HG03571 (cell line): ENCODE results near the gene FRMD8.

Source experiments
- ATAC-seq: cut with Tn5 transposase; IDR thresholded peaks from one replicate; pipeline ENCODE4 v1.9.1; 2021; ENCODE audit not compliant: unreplicated experiment

The FRMD8 gene

GRCh38 chr11:65373839-65374580 lies 12.4 kb upstream of the FRMD8 start:
- ATAC-seq = no peak

GRCh38 chr11:65375012-65375411 lies 11.4 kb upstream of the FRMD8 start:
- no peak for ATAC-seq

GRCh38 chr11:65376138-65376713 lies 10.2 kb upstream of the FRMD8 start:
- no peak for ATAC-seq

DNA sequence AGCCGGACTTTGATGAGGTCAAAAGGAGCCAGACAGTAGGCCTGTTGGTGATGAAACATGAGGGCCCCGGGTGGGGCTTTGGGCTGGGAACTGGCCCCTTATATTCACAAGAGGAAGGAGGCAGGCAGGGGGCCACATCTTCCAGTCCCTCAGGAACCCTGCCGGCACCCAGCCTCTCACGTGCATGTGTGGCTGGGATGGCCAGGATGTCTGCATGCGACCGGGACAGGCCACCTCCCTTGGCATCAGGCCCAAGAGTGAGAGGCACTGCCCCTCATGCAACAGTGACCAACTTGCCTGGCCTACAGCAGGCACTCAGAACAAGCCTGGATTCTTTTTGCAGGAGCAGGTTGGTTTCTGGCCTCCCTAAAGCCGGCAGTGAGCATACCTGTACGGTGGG lies 9.4 kb upstream of the FRMD8 start:
- ATAC-seq = no peak

- no peak for ATAC-seq
Measured at GRCh38 chr11:65377777-65378176, 8.7 kb upstream of the FRMD8 start.

GRCh38 chr11:65378208-65378927 lies 8.1 kb upstream of the FRMD8 start:
- no peak for ATAC-seq

GRCh38 chr11:65378928-65379638 lies 7.4 kb upstream of the FRMD8 start:
- no peak for ATAC-seq

DNA sequence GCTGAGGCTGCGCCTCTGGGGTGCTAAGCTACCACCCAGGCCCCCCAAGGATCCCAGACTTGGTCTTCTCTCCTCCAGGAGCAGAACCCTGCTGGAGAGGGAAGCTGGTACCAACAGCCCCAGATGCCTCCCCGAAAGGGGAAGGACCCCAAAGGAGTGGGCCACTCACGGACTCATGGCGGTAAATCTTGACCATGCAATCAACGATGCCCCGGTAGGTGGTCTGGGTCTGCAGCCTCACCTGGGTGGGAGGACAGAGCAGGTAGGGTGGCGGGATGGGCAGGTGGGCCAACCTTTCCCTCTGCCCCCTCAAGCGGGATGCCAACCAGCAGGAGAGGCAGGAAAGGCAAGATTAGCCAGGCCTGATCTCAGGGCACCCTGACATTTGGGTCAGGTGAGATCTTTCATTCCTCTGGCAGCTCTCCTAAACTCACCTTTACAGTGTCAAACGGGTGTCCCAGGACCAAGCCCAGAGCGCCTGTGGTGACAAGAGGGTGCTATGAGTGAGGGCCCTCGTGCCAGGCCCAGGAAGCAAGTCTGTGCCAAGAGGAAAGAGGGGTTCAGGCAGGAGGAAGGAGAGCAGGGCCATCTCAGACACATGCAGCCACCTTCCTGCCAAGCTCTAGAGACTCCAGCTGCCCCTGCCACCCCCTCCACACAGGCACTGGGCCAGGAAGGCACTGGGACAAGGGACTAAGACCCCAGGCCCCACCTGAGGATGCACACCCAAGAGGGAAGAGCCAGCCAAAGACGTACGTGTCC lies 6.6 kb upstream of the FRMD8 start:
- ATAC-seq = no peak

GRCh38 chr11:65380460-65381119 lies 5.8 kb upstream of the FRMD8 start:
- ATAC-seq = no peak

DNA sequence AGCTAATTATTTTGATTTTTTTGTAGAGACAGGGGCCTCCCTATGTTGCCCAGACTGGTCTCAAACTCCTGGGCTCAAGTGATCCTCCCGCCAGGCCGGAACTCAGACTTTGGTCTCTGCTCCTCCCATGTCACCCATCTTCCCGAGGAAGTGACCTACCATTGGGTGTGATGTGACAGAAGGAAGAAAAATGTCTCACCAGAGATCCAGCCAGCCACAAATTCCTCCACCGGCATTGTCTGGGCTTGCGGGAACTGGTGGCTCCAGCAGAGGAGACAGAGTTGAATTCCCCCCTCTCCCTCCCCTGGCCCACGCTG lies 4.8 kb upstream of the FRMD8 start:
- ATAC-seq = no peak

DNA sequence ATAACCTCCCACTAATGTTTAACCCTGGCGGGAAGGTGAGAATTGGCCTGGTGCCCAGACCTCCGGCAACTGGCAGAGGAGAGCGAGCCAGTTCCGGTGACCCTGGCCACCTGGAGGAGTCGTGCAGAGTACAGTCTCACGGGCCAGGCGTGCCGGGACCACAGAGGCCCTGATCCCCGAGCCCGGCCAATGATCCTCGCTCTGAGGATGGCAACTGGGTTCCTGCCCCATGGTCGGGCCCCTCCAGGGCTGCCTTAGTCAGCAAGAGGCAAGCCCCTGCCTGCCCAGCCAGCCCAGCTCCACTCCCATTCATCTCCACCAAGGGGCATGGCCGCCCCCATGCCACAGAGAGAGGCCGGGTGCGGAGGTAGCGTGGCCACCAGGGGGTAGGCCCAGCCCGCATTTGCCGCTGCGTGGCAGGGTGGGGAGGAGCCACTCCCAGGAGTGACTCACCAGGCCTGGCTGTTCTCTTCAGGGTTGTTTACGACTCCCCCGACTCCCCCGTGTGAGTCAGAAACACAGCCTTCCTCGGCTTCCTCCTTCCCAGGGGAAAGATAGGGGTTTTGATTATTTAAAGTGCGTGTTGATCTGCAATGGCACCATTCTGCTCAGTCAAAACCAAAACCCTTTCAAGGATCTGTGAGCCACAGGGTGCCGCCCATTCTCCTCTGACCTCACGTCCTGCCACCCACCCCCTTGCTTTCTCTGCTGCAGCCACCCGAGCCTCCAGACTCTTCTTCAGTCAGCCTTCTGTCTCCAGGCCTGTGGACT lies 4.2 kb upstream of the FRMD8 start, which contains the start of gene SLC25A45:
Gene SLC25A45 (minus strand): TSS at position 614 of the 771 bp plus-strand sequence. CDS start 695 bp downstream, outside the sequence.
- ATAC-seq = peak; percentile 51

- no peak for ATAC-seq
Measured at GRCh38 chr11:65382804-65383368, 3.6 kb upstream of the FRMD8 start.

GRCh38 chr11:65383778-65384177 lies 2.7 kb upstream of the FRMD8 start:
- ATAC-seq = no peak

GRCh38 chr11:65384301-65384889 lies 2.0 kb upstream of the FRMD8 start:
- no peak for ATAC-seq

- no peak for ATAC-seq
Measured at GRCh38 chr11:65388731-65389130, 2.3 kb downstream of the FRMD8 start.

DNA sequence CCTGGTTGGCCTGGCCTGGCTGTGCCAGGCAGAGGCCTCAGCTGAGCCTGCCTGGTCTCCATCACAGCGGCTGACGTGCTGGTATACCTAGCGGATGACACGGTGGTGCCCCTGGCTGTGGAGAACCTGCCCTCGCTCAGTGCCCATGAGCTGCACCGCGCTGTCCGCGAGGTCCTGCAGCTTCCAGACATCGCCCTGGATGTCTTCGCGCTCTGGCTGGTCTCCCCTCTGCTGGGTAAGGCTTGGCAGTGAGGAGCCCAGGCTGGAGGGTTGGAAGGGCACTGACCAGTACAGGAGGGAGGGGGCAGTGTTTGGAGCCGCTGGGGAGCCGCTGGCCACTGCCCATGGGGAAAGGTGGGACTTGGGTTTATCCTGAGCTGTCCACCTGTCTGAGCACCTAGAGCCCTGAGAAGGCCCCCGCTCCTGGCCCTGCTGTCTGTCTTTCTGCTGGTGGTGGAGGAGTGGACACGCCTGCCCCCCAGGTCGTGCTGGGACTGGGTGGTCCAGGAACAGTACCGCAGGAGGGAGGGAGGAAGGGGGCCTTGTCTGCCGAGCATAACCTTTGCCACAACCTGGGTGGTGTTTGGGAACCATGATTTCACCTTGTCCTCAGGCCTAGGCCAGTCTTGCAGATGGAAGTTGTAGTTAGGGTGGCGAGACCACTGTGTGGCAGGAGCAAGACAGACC lies 3.0 kb downstream of the FRMD8 start:
- ATAC-seq = no peak

DNA sequence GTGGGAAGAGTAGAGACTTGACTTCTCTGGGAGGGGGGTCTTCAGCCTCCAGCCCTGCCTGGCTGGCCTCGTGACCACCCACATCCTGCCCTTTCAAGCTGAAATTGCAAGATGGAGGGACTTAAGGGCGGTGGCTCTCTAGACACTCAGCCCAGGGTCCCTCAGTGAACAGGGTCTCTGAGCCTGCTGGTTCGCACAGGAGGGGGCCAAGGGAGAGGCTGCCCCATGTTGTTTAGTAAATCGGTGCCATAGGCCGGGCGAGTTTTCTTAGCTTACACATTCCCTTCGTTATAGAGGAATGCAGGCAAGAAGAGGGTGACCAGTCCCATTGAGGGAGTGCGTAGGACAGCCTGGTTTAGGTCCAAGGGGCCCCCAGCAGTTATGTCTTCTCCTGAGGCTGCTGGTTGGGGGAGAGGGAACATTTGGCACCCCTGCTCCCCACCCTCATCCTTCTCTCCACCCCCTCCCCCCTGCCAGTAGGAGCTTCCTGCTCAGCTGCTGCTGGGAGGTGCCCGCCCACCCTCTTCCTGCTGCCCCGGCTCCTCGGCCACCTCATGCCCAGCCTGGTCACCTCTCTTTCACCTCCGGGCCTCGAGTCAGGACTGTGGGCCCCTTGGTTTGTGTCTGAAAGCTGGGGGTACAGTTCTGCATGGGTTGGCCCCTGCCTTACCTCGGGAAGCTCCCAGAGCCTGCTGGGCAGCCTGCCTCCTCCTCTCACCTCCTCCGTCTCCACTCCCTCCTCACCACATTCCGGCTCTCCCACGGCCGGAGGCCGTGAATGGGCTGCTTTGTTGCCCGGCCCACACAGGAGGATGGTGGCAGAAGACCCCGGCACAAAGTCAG lies 3.9 kb downstream of the FRMD8 start:
- ATAC-seq = no peak
